ENCODE data around the gene ZFAND3.

DNA sequence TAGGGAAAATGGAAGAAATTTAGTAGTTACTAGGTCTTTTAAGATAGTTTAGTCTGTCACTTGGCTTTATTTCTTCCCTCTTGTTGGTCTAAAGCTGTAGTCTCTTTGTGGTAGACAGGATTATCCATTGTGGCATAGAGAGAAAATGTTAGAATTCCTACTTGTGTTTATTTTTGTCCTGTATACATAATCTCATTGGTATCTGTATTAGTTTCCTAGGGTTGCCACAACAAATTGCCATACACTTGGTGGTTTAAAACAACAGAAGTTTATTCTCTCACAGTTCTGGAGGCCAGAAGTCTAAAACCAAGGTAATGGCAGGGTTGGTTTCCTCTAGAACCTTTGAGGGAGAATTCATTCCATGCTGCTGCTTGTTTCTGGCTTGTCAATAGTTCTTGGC is 119.4 kb downstream of the ZFAND3 start:
- TF ChIP-seq, protein P1, sequence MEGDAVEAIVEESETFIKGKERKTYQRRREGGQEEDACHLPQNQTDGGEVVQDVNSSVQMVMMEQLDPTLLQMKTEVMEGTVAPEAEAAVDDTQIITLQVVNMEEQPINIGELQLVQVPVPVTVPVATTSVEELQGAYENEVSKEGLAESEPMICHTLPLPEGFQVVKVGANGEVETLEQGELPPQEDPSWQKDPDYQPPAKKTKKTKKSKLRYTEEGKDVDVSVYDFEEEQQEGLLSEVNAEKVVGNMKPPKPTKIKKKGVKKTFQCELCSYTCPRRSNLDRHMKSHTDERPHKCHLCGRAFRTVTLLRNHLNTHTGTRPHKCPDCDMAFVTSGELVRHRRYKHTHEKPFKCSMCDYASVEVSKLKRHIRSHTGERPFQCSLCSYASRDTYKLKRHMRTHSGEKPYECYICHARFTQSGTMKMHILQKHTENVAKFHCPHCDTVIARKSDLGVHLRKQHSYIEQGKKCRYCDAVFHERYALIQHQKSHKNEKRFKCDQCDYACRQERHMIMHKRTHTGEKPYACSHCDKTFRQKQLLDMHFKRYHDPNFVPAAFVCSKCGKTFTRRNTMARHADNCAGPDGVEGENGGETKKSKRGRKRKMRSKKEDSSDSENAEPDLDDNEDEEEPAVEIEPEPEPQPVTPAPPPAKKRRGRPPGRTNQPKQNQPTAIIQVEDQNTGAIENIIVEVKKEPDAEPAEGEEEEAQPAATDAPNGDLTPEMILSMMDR (IDR thresholded peaks at IDR 0.05) = no peak
- TF ChIP-seq POLR2AphosphoS5 (IDR thresholded peaks at IDR 0.05) = no peak
